ENCODE data around the gene HSD17B4.
"Not testable (repeated sequence)": the region's sequence is repeated elsewhere in the genome, so short reads cannot be mapped to it uniquely, and the experiment has no call there.

The HSD17B4 gene

DNA sequence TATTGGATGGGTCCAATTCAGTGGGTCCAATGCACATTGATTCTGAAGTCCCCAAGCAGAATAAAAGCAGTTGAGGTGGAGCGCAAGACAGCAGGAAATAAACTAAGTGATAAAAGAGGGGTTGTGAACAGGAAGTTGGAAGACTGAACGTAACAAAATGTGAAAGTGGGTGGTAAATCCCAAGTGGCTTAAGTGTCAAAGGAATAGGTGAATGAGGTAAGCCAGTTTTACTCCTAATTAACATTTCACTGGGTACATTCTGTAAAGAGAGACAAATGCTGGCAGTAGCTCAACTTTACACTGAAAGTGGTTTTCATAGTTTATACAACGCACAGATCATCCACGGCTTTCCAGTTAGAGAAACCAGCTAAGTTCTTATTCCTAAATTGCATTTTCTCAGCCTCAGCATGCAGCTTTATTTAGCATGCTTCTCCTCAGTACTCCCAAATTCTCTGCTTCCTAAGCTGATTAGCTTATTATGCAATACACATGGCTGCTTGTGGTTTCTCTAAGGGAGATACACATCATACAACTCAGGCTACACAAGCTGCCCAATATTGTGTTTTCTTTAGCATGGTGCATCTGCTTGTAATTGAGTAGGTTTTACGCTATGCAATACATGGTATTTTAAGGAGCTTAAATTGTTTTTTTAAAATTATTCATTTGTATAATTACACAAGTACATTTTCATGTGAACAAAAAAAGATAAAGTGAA lies 34.2 kb upstream of the HSD17B4 start:
- H2AFZ ChIP-seq: no peak overlapping the region
- H3K79me2 ChIP-seq: no peaks in the 10 kb centered on the region
- no peaks in the 10 kb centered on the region for H3K36me3 ChIP-seq (ENCODE audit: control insufficient read depth, insufficient read depth, low read length)
- H3K9me3 ChIP-seq (ENCODE audit: control insufficient read depth, low read length): no peaks in the 10 kb centered on the region
- no peaks in the 10 kb centered on the region for H3K27me3 ChIP-seq (ENCODE audit: control insufficient read depth, insufficient read depth, low read length)
- no peak overlapping the region for H3K9ac ChIP-seq
- no peaks in the 10 kb centered on the region for H3K4me1 ChIP-seq
- H3K4me2 ChIP-seq (ENCODE audit: low read length): no peak overlapping the region
- H3K27ac ChIP-seq: no peak overlapping the region
- TF ChIP-seq, protein P1, sequence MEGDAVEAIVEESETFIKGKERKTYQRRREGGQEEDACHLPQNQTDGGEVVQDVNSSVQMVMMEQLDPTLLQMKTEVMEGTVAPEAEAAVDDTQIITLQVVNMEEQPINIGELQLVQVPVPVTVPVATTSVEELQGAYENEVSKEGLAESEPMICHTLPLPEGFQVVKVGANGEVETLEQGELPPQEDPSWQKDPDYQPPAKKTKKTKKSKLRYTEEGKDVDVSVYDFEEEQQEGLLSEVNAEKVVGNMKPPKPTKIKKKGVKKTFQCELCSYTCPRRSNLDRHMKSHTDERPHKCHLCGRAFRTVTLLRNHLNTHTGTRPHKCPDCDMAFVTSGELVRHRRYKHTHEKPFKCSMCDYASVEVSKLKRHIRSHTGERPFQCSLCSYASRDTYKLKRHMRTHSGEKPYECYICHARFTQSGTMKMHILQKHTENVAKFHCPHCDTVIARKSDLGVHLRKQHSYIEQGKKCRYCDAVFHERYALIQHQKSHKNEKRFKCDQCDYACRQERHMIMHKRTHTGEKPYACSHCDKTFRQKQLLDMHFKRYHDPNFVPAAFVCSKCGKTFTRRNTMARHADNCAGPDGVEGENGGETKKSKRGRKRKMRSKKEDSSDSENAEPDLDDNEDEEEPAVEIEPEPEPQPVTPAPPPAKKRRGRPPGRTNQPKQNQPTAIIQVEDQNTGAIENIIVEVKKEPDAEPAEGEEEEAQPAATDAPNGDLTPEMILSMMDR (IDR thresholded peaks at IDR 0.05): no peak
- H3K4me3 ChIP-seq (ENCODE audit: low read depth, low read length): no peak overlapping the region

DNA sequence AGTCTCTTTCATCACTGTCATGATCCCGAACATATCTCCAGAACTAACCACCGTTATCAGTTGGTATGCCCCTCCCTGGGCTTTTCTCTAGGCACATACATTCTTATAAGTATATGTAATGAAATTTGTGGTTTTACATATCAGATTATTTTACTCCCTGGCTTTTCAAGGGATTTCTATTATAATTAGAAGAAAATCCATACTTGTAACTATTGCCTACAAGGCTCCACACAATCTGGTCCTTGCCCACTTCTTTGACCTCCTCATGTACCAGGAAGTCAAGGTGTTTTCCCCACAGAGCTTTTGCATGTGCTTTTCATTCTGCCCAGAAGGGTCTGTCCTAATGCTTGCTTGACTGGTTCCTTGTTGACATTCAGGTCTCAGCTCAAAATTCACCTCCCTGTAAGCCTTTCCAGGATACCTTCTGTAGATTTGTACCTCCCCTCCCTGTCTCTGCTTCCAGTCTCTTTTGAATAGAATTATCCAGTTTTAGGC lies 33.6 kb upstream of the HSD17B4 start:
- H3K9me3 ChIP-seq (ENCODE audit: control insufficient read depth, low read length): no peaks in the 10 kb centered on the region
- H2AFZ ChIP-seq: no peak overlapping the region
- no peaks in the 10 kb centered on the region for H3K79me2 ChIP-seq
- H3K36me3 ChIP-seq (ENCODE audit: control insufficient read depth, insufficient read depth, low read length): no peaks in the 10 kb centered on the region
- H3K9ac ChIP-seq: no peak overlapping the region
- TF ChIP-seq, protein P1 (IDR thresholded peaks at IDR 0.05): no peak
- no peak overlapping the region for H3K4me3 ChIP-seq (ENCODE audit: low read depth, low read length)
- no peak overlapping the region for H3K4me2 ChIP-seq (ENCODE audit: low read length)
- no peaks in the 10 kb centered on the region for H3K27me3 ChIP-seq (ENCODE audit: control insufficient read depth, insufficient read depth, low read length)
- no peak overlapping the region for H3K27ac ChIP-seq
- no peaks in the 10 kb centered on the region for H3K4me1 ChIP-seq

DNA sequence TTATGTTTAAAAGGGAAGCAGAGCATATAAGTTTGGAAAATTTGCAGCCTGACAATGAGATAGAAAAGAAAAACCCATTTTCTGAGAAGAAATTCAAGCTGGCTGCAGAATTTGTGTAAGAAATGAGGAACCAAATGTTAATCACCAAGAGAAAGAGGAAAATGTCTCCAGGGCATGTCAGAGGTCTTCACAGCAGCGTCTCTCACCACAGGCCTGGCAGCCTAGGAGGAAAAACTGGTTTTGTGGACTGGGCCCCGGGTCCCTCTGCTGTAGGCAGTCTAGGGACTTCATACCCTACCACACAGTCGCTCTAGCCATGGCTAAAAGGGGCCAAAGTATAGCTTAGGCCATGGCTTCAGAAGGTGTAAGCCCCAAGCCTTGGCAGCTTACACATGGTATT lies 32.1 kb upstream of the HSD17B4 start:
- no peaks in the 10 kb centered on the region for H3K27me3 ChIP-seq (ENCODE audit: control insufficient read depth, insufficient read depth, low read length)
- no peaks in the 10 kb centered on the region for H3K36me3 ChIP-seq (ENCODE audit: control insufficient read depth, insufficient read depth, low read length)
- no peak overlapping the region for H3K4me2 ChIP-seq (ENCODE audit: low read length)
- TF ChIP-seq, protein P1 (IDR thresholded peaks at IDR 0.05): no peak
- no peak overlapping the region for H3K27ac ChIP-seq
- no peak overlapping the region for H2AFZ ChIP-seq
- no peak overlapping the region for H3K4me3 ChIP-seq (ENCODE audit: low read depth, low read length)
- H3K4me1 ChIP-seq: no peaks in the 10 kb centered on the region
- no peaks in the 10 kb centered on the region for H3K9me3 ChIP-seq (ENCODE audit: control insufficient read depth, low read length)
- no peak overlapping the region for H3K9ac ChIP-seq
- no peaks in the 10 kb centered on the region for H3K79me2 ChIP-seq

DNA sequence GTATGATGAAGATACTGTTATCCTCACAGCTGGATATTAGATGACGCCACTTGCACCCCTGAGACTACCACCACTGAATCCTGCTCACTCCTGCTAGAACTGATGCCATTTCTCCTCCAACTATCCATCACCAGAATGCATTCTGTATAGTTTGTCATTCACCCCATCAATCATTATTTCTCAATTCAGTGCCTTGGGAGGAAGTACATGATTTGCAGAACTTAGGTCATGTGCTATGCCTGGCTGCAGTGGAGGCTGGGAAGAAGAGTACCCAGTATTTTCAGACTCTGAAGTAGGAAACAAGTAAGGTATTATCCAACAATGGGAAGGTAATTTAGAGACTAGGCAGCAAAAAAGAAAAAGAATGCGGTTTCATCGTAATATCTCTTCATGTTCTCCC lies 26.2 kb upstream of the HSD17B4 start:
- TF ChIP-seq, protein P1 (IDR thresholded peaks at IDR 0.05): no peak
- Histone ChIP-seq H3K27me3 (ENCODE audit: control insufficient read depth, insufficient read depth, low read length) (no peaks in the 10 kb centered on the region), H3K9me3 (ENCODE audit: control insufficient read depth, low read length) (no peaks in the 10 kb centered on the region), H3K4me2 (ENCODE audit: low read length) (no peak overlapping the region), H3K4me1 (no peaks in the 10 kb centered on the region), H2AFZ (no peak overlapping the region), H3K9ac (no peak overlapping the region), H3K36me3 (ENCODE audit: control insufficient read depth, insufficient read depth, low read length) (no peaks in the 10 kb centered on the region), H3K4me3 (ENCODE audit: low read depth, low read length) (no peak overlapping the region), H3K79me2 (no peaks in the 10 kb centered on the region), H3K27ac (no peak overlapping the region)

DNA sequence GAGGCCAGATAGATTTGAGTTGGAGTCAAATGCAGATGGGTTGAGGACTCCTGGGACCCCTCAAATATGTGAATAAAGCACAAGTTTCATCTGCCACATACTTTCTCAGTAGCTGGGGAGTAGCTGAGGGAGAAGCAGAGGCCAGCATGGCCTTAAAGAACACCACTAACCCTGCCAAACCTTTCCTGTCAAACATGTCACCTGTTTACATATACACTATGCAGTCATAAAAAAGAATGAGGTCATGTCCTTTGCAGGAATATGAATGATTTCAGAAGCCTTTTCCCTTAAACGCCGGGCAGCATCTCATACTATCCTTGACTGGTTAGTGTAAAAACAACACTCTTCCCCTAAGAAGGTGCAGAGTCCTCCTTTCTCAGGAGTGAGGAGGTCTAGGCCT lies 25.2 kb upstream of the HSD17B4 start:
- Histone ChIP-seq H3K27me3 (ENCODE audit: control insufficient read depth, insufficient read depth, low read length) (no peaks in the 10 kb centered on the region), H3K4me3 (ENCODE audit: low read depth, low read length) (no peak overlapping the region), H3K4me1 (no peaks in the 10 kb centered on the region), H3K4me2 (ENCODE audit: low read length) (no peak overlapping the region), H3K9me3 (ENCODE audit: control insufficient read depth, low read length) (no peaks in the 10 kb centered on the region), H2AFZ (no peak overlapping the region), H3K79me2 (no peaks in the 10 kb centered on the region), H3K9ac (no peak overlapping the region), H3K27ac (no peak overlapping the region), H3K36me3 (ENCODE audit: control insufficient read depth, insufficient read depth, low read length) (no peaks in the 10 kb centered on the region)
- TF ChIP-seq, protein P1 (IDR thresholded peaks at IDR 0.05): no peak

DNA sequence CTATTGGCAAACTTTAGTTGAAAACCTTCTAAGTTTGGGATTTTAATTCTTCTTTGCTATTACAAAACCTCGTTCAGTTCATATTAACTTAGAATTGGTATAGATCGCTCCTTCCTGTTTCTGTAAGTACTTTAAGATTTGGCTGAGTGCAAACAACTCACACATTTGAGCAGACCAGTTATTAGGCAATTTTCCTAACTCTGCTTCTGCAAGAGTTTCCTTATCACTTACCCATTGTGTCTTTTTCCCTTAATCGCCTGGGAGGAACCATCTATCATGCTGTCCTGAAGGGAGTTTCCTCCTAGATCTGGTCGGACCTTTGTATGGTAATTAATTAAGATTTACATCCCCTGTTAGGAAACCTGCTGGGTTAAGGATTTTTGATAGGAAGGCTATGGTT lies 24.7 kb upstream of the HSD17B4 start:
- H3K27ac ChIP-seq; H3K79me2 ChIP-seq; H2AFZ ChIP-seq; H3K4me3 ChIP-seq (ENCODE audit: low read depth, low read length); H3K36me3 ChIP-seq (ENCODE audit: control insufficient read depth, insufficient read depth, low read length); H3K4me1 ChIP-seq; H3K9ac ChIP-seq; H3K4me2 ChIP-seq (ENCODE audit: low read length); H3K9me3 ChIP-seq (ENCODE audit: control insufficient read depth, low read length); H3K27me3 ChIP-seq (ENCODE audit: control insufficient read depth, insufficient read depth, low read length): not testable (repeated sequence)

DNA sequence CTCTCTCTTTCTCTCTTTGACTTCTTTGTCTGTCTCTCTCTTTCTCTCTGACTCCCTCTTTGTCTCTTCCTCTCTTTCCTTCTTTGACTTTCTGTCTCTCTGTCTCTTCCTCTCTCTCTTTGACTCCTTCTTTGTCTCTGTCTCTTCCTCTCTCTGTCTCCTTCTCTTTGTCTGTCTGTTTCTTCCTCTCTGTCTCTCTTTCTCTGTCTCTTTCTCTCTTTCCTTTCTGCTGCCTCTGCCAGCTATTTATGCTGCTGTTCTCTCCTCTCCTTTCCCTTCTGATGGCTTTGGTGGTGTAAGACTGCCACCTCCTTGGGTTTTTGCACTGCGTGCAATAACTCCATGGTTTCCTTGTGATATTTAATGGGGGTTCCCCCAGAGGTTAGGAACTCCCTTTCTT lies 24.1 kb upstream of the HSD17B4 start:
- not testable (repeated sequence) for H3K4me2 ChIP-seq (ENCODE audit: low read length); H3K4me3 ChIP-seq (ENCODE audit: low read depth, low read length); H3K36me3 ChIP-seq (ENCODE audit: control insufficient read depth, insufficient read depth, low read length); H3K4me1 ChIP-seq; H3K27ac ChIP-seq; H3K27me3 ChIP-seq (ENCODE audit: control insufficient read depth, insufficient read depth, low read length); H2AFZ ChIP-seq; H3K9ac ChIP-seq; H3K9me3 ChIP-seq (ENCODE audit: control insufficient read depth, low read length); H3K79me2 ChIP-seq

Measured in parathyroid adenoma (tissue), 2 donors.